ENCODE results near the gene OMA1.
"Not testable (repeated sequence)": the region's sequence is repeated elsewhere in the genome, so short reads cannot be mapped to it uniquely, and the experiment has no call there.

The OMA1 gene

DNA sequence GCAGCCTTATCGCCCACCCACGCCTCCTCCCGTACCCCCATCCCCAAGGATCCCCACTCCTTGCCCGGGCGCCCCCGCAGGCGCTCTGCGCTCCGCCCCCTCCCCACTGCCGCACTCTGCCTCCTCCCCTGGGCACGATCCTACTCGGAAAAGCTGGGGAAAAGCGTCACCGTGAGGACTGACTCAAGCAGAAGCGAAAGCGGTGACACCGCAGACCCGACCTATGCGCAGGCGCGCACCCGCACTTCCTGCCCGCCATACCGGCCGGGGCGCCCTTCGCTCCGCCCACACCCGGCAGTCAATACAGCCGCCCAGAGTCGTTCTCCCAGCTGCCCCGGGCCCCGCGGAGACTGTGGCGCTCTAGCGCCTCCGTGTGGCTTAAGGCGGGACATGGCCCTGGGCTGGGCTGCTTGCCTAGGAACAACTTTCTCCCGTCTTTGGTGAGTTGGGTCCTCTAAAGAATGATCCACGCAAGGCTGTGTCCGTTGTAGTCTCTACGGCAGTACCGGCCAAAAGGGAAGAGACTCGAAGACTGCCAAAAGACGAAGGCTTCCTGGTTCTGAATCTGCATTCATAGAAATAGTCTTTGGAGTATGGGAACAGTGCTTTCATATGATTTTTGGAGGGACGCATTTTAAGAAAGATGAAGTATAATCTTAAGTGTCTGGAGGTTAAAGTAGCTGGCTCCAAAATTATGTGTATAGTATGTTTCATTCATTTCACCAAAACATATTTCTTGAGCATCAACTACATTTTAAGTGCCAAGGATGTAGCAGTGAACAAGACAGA, at the start of gene OMA1:
Gene OMA1 (minus strand): TSS at position 207 of the 789 bp plus-strand sequence. CDS start 7,432 bp downstream, outside the sequence.
- peak; percentile 96 for DNase-seq (ENCODE audit: low read depth)

DNA sequence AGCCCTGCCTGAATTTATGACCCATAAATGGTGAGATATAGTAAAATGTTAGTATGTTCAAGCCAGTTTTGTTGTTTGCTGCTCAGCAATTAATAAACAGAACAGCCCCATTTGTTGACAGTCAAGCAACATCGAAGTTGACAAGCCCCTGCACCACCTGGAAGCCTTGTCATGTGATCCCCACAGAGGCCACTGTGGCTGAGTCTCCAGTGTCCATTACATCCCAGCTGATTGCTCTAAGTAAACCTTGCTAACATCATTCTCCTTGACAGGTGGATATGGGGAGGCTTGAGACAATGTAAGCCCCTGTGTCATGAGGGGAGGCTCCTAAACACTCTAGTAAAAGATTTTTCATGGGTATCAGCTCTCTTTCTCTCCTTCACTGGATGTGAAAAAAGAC, 48.0 kb upstream of the OMA1 start:
- DNase-seq (ENCODE audit: low read depth) = no peak

DNA sequence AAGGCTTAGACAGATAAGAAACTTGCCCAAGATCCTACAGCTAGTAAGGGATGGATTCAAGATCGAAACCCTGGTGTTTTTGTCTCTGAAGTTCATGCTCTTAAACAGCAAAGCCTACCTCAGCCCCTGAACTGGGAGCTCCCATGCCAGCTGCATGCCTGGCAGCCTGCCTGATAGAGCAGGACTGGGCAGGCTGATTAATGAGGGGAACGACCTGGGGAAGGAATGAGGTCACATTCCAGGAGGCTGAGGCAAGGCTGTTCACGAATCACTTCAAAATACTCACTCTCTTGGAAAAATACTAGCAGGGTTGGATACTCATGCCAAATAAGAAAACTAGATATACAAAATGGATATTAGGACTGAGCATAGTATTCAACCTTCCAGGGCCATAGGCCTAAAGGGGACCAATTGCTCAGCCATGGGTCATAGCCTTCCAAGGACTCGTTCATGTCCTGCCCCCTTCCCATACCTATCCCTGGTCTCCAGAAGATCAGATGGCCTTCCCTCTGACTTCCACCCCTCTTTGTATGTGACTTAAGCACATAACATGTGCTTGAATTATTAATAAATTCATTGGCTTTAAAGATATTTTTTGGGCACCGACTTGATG, 46.1 kb upstream of the OMA1 start:
- DNase-seq (ENCODE audit: low read depth) = peak; percentile 89

DNA sequence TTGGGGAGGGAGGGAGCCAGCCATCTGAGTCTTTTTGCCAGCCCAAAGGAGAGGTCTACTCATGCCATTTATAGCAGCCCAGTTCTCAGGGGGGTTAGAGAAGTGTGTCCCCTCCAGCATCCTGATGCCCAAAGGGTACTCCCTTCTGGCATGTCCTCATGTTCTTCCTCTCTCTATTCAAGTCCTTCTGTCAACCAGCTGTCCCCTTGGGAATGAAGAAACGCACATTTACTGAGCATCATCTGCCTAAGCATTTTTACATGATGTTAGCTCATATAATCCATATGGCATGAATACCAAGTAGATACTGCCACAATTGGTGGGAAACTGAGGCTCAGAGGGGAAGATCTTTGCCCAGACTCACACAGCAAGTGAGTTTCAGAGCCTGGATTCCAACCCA, 45.3 kb upstream of the OMA1 start:
- DNase-seq (ENCODE audit: low read depth) = no peak

DNA sequence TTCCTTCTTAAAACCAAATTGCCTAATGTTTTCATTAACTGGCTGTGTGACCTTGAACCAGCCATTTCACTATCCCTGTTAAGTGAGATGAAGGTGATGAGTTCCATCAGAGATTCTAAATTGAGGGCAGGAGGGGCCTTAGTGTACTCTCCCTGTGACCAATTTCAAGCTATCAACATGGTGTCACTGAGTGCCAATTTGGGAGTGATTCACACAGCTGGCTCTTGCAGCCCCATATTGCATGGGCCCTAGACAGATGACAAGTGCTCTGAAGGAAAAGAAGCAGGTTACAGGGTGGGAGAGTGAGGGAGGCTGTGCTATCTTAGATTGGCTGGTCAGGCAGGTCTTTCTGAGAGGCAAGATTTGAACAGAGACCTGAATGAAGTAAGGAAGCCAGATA, 43.5 kb upstream of the OMA1 start:
- DNase-seq (ENCODE audit: low read depth) = no peak

DNA sequence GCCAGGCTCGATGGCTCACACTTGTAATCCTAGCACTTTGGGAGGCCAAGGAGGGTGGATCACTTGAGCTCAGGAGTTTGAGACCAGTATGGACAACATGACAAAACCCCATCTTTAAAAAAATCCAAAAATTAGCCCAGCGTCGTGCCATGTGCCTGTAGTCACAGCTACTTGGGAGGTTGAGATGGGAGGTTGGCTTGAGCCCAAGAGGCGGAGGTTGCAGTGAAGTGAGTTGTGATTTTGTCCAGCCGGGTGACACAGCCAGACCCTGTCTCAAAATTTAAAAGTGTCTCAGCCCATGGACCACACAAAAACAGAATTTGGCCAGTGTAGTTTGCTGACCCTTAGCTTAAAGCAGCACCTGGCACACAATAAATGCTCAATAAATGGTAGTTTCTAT, 41.9 kb upstream of the OMA1 start:
- no peak for DNase-seq (ENCODE audit: low read depth)

DNA sequence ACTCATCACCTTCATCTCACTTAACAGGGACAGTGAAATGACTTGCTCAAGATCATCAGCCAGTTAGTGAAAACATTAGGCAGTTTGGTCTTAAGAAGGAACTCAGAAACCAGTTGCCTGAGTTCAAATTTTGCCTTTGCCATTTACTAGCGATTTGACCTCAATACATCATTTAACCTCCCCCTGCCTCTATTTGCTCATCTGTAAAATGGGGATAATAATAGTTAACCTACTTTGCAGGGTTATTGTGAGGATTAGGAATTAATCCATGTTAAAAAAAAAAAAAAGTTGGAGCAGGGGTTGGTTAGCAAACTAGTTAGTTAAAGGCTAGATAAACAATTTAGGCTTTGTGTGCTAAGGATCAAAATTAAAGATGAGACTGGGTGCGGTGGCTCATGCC, 41.1 kb upstream of the OMA1 start:
- no peak for DNase-seq (ENCODE audit: low read depth)

DNA sequence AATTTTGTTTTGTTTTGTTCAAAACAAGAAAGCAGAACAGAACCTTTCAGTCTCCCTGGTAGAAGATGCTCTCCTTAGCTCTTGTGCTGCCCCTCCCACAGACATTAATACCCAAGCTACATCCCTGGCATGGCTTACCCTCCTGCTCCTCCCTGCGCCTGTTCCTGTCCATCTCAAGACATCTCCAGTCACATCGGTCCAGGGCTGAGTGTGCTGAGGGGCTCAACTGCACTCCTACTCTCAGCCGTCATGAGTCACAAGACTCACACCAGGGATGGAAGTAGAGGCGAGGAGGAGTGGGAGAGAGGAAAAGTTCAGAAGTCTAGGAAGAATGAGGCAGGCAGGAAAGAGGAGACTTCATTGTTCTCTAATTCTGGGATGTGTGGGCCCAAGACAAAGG, 39.7 kb upstream of the OMA1 start:
- peak; percentile 27 for DNase-seq (ENCODE audit: low read depth)

DNA sequence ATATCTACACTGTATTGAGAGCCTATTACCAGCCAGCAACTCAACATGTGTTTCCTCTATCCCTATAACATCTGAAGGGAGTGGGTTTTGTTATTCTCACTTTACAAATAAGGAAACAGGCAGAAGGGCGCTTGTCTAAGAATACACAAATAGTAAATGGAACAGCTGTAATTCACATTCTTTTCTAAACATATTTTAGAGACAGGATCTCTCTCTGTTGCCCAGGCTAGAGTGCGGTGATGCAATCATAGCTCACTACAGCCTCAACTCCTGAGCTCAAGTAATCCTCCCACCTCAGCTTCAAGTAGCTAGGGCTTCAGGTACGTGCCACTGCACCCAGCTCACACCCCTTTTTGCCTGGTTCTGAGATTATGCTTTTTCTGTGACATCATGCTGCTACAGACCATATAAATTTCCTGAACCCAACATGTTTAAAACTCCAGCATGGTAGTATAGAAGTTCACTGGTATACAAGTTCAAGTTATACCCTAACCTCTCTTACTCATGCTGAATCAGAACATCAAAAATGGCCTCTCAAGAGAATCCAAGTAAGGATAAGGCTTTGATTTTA, 39.1 kb upstream of the OMA1 start:
- DNase-seq (ENCODE audit: low read depth) = peak; percentile 48

DNA sequence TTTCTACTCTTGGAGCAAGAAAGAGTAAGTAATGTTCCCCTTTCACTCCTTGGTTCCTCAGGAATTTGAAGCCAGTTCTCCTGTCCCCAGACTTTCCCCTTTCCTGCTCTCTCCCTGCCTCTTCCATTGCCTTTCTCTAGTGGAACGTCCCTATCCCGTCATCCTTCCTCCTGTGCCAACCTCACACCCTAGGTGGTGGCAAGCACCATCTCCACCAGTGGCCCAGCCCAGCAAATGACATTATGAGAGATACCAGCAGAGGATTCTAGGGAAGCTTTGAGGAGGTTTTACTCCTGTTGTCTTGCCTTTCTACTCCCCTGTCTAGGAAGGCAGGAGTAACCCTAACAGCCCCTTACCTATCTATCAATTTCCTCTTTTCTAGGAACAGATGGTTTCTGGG, 38.6 kb upstream of the OMA1 start:
- DNase-seq (ENCODE audit: low read depth) = no peak

DNA sequence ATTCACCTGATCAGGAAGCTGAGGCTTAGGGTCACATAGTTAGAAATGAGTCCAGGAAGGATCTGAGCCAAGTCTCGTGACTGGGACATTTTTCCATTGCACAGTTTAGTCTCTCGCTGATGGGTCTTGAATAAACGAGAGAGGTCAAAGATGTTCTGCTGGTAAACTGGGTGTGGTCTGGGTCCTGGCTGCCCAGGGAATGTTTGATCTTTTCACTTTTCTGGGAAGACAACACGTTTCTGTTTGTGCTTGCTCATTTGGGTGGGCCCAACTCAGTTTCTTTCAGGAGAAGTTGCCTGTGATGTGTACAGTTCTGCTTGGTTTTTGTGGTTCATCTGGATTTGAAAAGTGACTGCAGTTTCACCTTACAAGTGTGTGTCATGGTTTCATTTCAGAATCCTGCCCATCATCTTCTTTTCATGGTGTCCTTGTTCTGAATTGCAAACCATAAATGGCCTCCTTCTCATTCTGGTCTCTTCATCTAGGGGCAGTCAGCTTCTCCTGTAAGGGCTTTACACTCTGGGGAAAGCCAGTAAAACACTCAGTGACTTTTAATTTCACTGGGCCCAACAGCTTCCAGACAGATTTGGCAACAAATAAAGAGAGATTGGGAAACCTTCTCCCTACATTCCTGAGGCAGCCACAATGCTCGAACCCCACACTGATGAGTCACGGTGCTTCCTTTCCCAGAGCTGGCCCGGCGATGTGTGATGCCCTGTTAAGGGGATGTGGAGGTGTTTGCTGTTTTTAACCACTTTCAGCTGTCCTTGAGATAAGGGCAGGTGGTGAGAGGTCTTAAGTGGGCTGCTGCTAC, 37.8 kb upstream of the OMA1 start:
- DNase-seq (ENCODE audit: low read depth) = peak; percentile 96

DNA sequence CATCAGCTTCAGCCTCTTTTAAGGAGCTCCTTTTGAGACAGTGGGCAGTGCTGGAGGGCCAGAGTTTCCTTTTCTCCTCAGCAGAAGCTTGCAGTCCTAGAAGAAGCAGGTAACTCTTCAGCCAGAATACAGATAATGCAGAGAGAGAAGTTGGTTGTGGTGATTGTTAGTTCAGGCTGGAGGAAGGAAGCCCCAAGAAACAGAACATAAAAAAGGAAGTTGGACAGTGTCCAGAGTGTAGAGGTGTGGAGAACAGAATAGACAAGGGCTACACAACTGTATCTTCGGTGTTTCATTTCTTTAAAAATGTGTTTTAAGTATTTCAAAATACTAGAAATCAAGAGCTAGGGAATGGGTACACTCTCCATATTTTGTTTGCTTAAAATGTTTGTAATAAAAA, 37.0 kb upstream of the OMA1 start:
- DNase-seq (ENCODE audit: low read depth) = no peak

DNA sequence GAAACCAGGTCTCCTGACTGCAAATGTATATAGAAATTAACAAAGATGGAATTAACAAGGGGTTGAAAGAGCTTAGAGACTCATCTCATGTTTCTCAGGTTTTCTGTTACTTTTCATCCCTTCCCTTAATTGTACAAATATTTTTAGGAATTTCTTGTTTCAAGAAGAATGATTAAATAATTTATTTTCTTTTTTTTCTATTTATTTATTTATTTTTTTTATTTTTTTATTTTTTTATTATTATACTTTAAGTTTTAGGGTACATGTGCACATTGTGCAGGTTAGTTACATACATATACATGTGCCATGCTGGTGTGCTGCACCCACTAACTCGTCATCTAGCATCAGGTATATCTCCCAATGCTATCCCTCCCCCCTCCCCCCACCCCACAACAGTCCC, 35.6 kb upstream of the OMA1 start:
- DNase-seq (ENCODE audit: low read depth) = not testable (repeated sequence)

DNA sequence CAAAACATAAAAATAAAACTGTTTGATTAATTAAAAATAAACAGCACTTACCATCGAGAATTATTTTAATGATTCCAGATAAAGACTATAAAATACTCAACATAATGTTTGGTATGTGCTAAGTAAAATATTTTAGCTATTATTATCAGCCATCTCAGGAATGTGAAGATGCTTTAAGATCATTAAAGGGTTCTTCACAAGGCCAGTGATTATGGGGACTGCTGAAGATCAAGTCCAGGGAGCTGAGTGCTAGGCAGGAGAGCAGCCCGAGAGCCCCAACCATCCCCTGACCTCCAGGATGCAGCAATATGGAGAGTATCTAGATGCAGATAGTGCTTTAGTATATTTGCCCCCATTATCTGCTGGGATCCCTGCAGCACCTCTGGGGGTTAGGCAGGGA, 35.1 kb upstream of the OMA1 start:
- DNase-seq (ENCODE audit: low read depth) = no peak

DNA sequence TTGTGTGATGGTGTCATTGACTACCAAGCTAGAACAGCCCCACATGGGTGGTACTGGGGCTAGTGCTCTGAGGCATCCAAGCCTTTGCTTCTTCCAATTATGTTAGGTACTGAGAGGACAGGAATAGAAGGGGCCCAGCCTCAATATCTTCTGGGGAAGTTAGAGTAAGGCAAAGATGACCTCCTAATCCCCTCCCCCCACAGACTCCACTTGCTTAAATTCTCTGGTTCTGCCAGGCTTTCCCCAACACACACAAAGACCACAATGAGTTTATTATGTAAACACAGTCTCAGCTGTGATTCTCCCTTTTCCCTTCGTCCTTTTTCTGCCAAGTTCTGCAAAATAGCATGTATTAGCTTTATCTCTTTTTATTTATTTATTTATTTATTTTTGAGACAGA, 33.7 kb upstream of the OMA1 start:
- peak; percentile 27 for DNase-seq (ENCODE audit: low read depth)

DNA sequence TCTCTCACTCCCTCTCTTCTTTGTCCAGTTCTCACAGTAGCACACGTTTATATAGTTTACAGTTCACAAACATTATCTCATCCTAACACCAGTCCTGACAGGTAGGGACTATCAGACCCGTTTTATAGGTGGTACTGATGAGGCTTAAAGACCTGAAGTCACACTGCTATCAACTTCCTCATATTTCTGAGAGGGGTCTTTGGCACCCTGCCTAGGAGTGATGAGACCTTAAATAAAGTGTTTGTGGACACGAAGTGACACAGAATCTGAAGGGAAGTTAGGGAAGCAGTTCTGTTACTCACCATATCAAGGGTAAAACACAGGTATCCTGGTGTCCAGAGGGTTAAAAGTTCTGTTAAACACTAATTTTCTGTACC, 31.1 kb upstream of the OMA1 start:
- no peak for DNase-seq (ENCODE audit: low read depth)

DNA sequence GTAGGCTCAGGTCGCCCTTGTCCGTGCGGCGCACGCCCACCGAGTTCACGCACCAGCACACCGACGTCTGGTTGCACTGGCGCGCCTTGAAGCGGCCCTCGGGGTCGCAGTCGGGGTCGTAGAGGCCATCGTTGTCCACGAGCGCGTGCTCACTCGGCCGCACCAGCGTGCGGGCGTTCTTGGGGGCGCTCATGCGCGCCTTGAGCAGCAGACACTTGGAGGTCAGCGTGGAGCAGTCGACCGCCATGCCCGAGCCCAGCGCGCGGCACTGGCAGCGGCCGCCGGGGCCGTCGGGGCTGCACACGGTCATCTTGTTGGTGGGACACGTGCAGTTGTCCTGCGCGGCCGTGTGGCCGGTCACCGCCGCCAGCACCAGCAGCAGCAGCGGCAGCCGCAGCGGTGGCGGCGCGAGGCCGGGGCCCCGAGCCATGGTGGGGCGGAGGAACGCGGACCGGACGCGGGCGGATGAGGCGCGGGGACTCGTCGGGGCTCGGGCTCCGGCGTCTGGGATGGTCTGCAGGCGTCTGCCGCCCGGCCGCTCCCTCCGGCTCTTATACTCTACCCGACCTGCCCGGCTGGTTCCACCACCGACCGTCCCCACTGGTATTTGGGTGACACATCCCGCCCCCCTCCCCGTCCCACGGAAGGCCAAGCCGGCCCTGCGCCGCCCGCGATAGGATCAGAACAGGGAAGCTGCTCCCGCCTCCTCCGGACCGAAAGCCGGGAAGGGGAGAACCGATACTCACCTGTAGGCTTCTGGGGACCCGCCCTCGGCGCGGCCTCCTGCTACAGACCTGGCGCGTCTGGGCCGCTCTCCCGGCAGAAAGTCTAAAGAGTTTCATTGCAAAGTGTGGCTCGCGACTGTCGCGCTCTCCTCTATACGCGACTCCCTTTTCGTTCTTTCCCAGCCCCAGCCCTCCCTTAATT, 30.5 kb upstream of the OMA1 start, which contains the start of gene TACSTD2:
Gene TACSTD2 (minus strand): TSS at position 526 of the 927 bp plus-strand sequence. CDS start 96 bp downstream, at position 430.
- no peak for DNase-seq (ENCODE audit: low read depth)

DNA sequence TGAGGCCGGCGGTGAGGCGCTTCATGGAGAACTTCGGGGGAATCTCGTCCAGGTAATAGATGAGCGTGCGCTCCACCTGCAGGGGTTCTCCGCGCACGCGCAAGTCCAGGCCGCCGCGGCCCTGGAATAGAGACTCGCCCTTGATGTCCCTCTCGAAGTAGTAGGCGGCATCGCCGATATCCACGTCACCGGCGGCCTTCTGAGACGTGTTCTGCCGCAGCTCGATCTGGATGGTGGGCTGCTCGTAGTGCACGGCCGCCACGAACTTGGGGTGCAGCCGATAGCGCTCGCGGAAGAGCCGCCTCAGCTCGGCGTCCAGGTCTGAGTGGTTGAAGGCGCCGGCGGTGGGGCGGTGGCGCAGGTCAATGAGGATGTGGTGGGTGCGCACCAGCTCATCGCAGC, 29.8 kb upstream of the OMA1 start:
- DNase-seq (ENCODE audit: low read depth) = no peak

DNA sequence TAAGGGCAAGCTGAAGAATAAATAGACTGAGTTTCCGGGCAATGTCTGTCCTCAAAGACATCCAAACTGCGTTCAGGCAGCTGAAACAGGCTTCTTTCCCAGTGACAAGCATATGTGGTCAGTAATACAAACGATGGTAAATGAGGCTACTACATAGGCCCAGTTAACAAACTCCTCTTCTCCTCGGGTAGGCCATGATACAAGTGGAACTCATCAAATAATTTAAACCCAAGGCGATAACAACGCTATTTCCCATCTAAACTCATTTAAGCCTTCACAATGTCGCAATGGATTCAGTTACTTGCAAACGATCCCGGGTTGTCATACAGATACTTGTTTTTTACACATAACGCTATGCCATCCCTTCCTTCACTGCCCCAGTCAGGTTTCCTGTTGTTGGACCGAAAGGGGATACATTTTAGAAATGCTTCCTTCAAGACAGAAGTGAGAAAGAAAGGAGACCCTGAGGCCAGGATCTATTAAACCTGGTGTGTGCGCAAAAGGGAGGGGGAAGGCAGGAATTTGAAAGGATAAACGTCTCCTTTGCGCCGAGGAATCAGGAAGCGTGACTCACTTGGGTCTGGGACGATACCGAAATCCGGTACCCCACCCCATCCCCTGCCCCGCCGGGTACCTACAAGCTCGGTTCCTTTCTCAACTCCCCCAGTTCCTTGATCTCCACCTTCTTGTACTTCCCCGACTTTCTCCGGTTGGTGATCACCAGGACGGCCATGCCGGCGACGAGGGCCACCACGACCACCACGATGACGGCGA, 29.2 kb upstream of the OMA1 start:
- no peak for DNase-seq (ENCODE audit: low read depth)

DNA sequence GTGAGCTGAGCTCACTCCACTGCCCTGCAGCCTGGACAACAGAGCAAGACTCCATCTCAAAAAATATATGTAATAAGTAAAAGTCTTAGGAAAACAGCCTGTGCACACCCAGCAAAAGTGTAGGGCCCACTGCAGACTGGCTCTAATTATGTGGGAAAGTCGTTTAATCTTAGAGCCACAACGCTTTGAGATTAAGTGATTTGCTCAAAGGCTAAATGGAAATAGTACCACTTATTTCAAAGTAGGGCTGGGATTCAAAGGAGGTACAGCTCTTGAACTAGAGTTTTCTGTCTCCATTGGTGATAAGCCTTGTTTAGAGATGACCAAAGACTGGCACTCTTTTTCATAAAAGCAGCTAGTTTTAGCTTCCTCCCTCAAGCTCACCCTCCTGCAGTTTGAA, 28.3 kb upstream of the OMA1 start:
- no peak for DNase-seq (ENCODE audit: low read depth)
